SK-N-SH (cell line): Measurements from ENCODE around the gene PRKCG. TPM values are rescaled to one million over a fixed set of nuclear protein-coding genes. Genes with fewer than 3 reads are reported as not detected.

ENCODE experiments used
- CTCF ChIA-PET: fragments of 300-600, 350-600 bp; formaldehyde crosslinking; extraction: SDS; loops from one replicate; lab custom pipeline; 2021; lab: Yijun Ruan, JAX
- POLR2A ChIA-PET: fragments of 350-600 bp; sonication (Branson Sonifier 250); formaldehyde crosslinking; extraction: SDS; loops from one replicate; lab custom pipeline; 2020; ENCODE audit warnings: antibody characterized with exemption, inconsistent platforms; lab: Yijun Ruan, JAX
- DNase-seq: peaks from one replicate; pipeline ENCODE4 v3.0.0; 2012
- H2AFZ ChIP-seq: fragments of 200-600 bp; sonication (generic); 2 replicates; pipeline ENCODE4 v1.8.1; 2016; ENCODE audit warnings: antibody characterized with exemption, mild to moderate bottlenecking, low read depth
- H3F3A ChIP-seq: fragments of 200-600 bp; sonication (generic); replicated peaks from 2 replicates; pipeline ENCODE3; 2016; ENCODE audit warnings: antibody characterized with exemption, mild to moderate bottlenecking; ENCODE audit not compliant: insufficient read depth
- H3K27ac ChIP-seq, 2 experiments: fragments of 200-500 bp in 1 of 2; fragments of 200-600 bp in 1 of 2; sonication (Bioruptor generic) in 1 of 2; sonication (generic), shearing (Covaris generic) in 1 of 2; 2 replicates each; pipeline versions ENCODE4 v1.5.1 to v1.6.1; 2014 to 2016; ENCODE audit warnings: low read depth in 2 of 2, inconsistent platforms in 1 of 2, low read length in 1 of 2, mild to moderate bottlenecking in 1 of 2, mixed read lengths in 1 of 2
- H3K27me3 ChIP-seq: fragments of 200-600 bp; sonication (generic), shearing (Covaris generic); 2 replicates; pipeline ENCODE4 v1.6.1; 2016; ENCODE audit warnings: mixed run types; ENCODE audit not compliant: insufficient read depth
- H3K36me3 ChIP-seq, 2 experiments: fragments of 200-500 bp in 1 of 2; fragments of 200-600 bp in 1 of 2; sonication (Bioruptor generic) in 1 of 2; sonication (generic) in 1 of 2; replicated peaks in 1 of 2; 2 replicates each; pipeline versions ENCODE3 to v1.5.1; 2014 to 2016; ENCODE audit warnings: low read length in 1 of 2, mild to moderate bottlenecking in 1 of 2; ENCODE audit not compliant: insufficient read depth in 2 of 2, control insufficient read depth in 1 of 2
- H3K4me1 ChIP-seq, 2 experiments: fragments of 200-500 bp in 1 of 2; fragments of 200-600 bp in 1 of 2; sonication (Bioruptor generic) in 1 of 2; sonication (generic), shearing (Covaris generic) in 1 of 2; 2 replicates each; pipeline versions ENCODE4 v1.5.1 to v1.6.1; 2014 to 2016; ENCODE audit warnings: low read depth in 1 of 2, low read length in 1 of 2, mixed run types in 1 of 2; ENCODE audit not compliant: insufficient read depth in 2 of 2, control insufficient read depth in 1 of 2
- H3K4me2 ChIP-seq: fragments of 200-600 bp; sonication (generic), shearing (Covaris generic); 2 replicates; pipeline ENCODE4 v1.6.1; 2017; ENCODE audit warnings: mixed run types
- H3K4me3 ChIP-seq, 2 experiments: fragments of 200-500 bp in 1 of 2; fragments of 200-600 bp in 1 of 2; sonication (Bioruptor generic) in 1 of 2; sonication (generic), shearing (Covaris generic) in 1 of 2; 2 replicates each; pipeline versions ENCODE4 v1.5.1 to v1.8.1; 2014 to 2016; ENCODE audit warnings: low read depth in 2 of 2, inconsistent platforms in 1 of 2, low read length in 1 of 2, mild to moderate bottlenecking in 1 of 2, mixed read lengths in 1 of 2, moderate library complexity in 1 of 2
- H3K79me2 ChIP-seq: fragments of 200-600 bp; sonication (generic); 2 replicates; pipeline ENCODE4 v1.8.1; 2017; ENCODE audit warnings: mild to moderate bottlenecking; ENCODE audit not compliant: insufficient read depth
- H3K9ac ChIP-seq: fragments of 200-600 bp; sonication (generic); 2 replicates; pipeline ENCODE4 v1.6.1; 2017; ENCODE audit warnings: mixed run types
- H3K9me2 ChIP-seq: fragments of 200-600 bp; sonication (generic); 2 replicates; pipeline ENCODE4 v1.6.1; 2017; ENCODE audit warnings: mixed run types
- H3K9me3 ChIP-seq: fragments of 200-600 bp; sonication (generic); 2 replicates; pipeline ENCODE4 v1.6.1; 2017; ENCODE audit warnings: mixed run types, mild to moderate bottlenecking, moderate library complexity
- H4K20me1 ChIP-seq: fragments of 200-600 bp; sonication (generic); 2 replicates; pipeline ENCODE4 v1.6.1; 2017; ENCODE audit warnings: mild to moderate bottlenecking, mixed run types; ENCODE audit not compliant: insufficient read depth
- CTCF ChIP-seq: fragments of 200-600 bp; sonication (generic); IDR thresholded peaks from 2 replicates; pipeline ENCODE4 v1.6.1; 2017; ENCODE audit warnings: antibody characterized with exemption, mild to moderate bottlenecking, moderate library complexity
- EP300 ChIP-seq, 2 experiments: IDR thresholded peaks; 2 replicates each; pipeline versions ENCODE4 v1.4.0 to v1.6.1; 2012; ENCODE audit warnings: borderline replicate concordance in 1 of 2, low read depth in 1 of 2, low read length in 1 of 2
- FOSL2 ChIP-seq: IDR thresholded peaks from 2 replicates; pipeline ENCODE4 v1.4.0; 2012; ENCODE audit warnings: low read depth, mild to moderate bottlenecking, moderate library complexity, borderline replicate concordance
- FOXJ3 ChIP-seq: sonication (generic); formaldehyde crosslinking; IDR thresholded peaks from 2 replicates; pipeline ENCODE4 v1.5.1; 2020; ENCODE audit warnings: mild to moderate bottlenecking, missing genetic modification reagents
- FOXM1 ChIP-seq: IDR thresholded peaks from 2 replicates; pipeline ENCODE4 v1.4.0; 2012; ENCODE audit warnings: low read depth, mild to moderate bottlenecking
- GATA2 ChIP-seq: sonication (generic); formaldehyde crosslinking; IDR thresholded peaks from 2 replicates; pipeline ENCODE4 v1.5.0; 2020; ENCODE audit warnings: mild to moderate bottlenecking, missing genetic modification reagents
- JUND ChIP-seq: IDR thresholded peaks from 2 replicates; pipeline ENCODE4 v1.4.0; 2012
- MEF2A ChIP-seq: IDR thresholded peaks from 2 replicates; pipeline ENCODE4 v1.4.0; 2012; ENCODE audit warnings: low read depth, borderline replicate concordance
- MXI1 ChIP-seq: IDR thresholded peaks from 2 replicates; pipeline ENCODE4 v1.6.1; 2012; ENCODE audit warnings: mild to moderate bottlenecking, low read depth, low read length, improper control_type of control experiment
- POLR2AphosphoS5 ChIP-seq: IDR thresholded peaks from 2 replicates; pipeline ENCODE4 v1.6.1; 2012; ENCODE audit warnings: low read depth, low read length
- RAD21 ChIP-seq: IDR thresholded peaks from 2 replicates; pipeline ENCODE4 v1.6.1; 2012; ENCODE audit warnings: mild to moderate bottlenecking, low read length
- REST ChIP-seq: IDR thresholded peaks from 2 replicates; pipeline ENCODE4 v1.6.1; 2012; ENCODE audit warnings: mild to moderate bottlenecking, low read depth, low read length, moderate library complexity
- SIN3A ChIP-seq: IDR thresholded peaks from 2 replicates; pipeline ENCODE4 v1.6.1; 2012; ENCODE audit warnings: low read depth, mild to moderate bottlenecking, low read length, moderate library complexity, borderline replicate concordance
- TAF1 ChIP-seq: IDR thresholded peaks from 2 replicates; pipeline ENCODE4 v1.6.1; 2012; ENCODE audit warnings: low read depth, mild to moderate bottlenecking, low read length, moderate library complexity, borderline replicate concordance
- TCF12 ChIP-seq: IDR thresholded peaks from 2 replicates; pipeline ENCODE4 v1.4.0; 2012
- TEAD4 ChIP-seq: IDR thresholded peaks from 2 replicates; pipeline ENCODE4 v1.4.0; 2012; ENCODE audit warnings: mild to moderate bottlenecking, borderline replicate concordance; ENCODE audit not compliant: insufficient read depth
- YY1 ChIP-seq: IDR thresholded peaks from 2 replicates; pipeline ENCODE4 v1.4.0; 2012; ENCODE audit warnings: low read depth, mild to moderate bottlenecking
- WGBS: methylation state at CpG from one replicate; pipeline ENCODE4 v1.1.6; 2017; ENCODE audit warnings: low lambda C conversion rate; 5-methylcytosine and 5-hydroxymethylcytosine counted together
- polyA plus RNA-seq, 3 experiments: library from polyadenylated mRNA; depleted of rRNA; stranded (reverse); fragments of >200 nt; gene quantifications; 2 replicates each; pipeline ENCODE4 v1.2.3, GENCODE V29; 2012
- TF ChIP-seq, protein P1 (sequence below): fragments of 150-350 bp; IDR thresholded peaks from 2 replicates; pipeline ENCODE4 v1.6.1; 2016; ENCODE audit warnings: mild to moderate bottlenecking, low read depth, low read length
- TF ChIP-seq, protein P2 (sequence below): IDR thresholded peaks from 2 replicates; pipeline ENCODE4 v1.4.0; 2012; ENCODE audit warnings: low read depth, borderline replicate concordance

Gene PRKCG
- polyA plus RNA-seq, 1 of the 3 experiments (the other 2 are of a cell fraction) = 0.08 TPM

- DNase-seq = no peak
- Histone ChIP-seq H3K27me3 (no peaks in the 10 kb centered on the region), H2AFZ (no peak overlapping the region), H3K27ac (no peak overlapping the region; a peak in 1 of 4 replicates)
- TF ChIP-seq CTCF (no peak), EP300 (IDR thresholded peaks at IDR 0.05; ENCODE audit: borderline replicate concordance in 1 of 2, low read depth in 1 of 2, low read length in 1 of 2) (no peak), JUND (no peak), FOSL2 (no peak), TAF1 (no peak), FOXM1 (no peak), RAD21 (no peak), REST (no peak), FOXJ3 (no peak), YY1 (no peak), TEAD4 (no peak), POLR2AphosphoS5 (no peak), TCF12 (no peak), MEF2A (no peak), MXI1 (no peak), SIN3A (no peak), GATA2 (CRISPR knock-in tag) (no peak)
- TF ChIP-seq, protein P1, sequence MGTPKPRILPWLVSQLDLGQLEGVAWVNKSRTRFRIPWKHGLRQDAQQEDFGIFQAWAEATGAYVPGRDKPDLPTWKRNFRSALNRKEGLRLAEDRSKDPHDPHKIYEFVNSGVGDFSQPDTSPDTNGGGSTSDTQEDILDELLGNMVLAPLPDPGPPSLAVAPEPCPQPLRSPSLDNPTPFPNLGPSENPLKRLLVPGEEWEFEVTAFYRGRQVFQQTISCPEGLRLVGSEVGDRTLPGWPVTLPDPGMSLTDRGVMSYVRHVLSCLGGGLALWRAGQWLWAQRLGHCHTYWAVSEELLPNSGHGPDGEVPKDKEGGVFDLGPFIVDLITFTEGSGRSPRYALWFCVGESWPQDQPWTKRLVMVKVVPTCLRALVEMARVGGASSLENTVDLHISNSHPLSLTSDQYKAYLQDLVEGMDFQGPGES = no peak
- TF ChIP-seq, protein P2, sequence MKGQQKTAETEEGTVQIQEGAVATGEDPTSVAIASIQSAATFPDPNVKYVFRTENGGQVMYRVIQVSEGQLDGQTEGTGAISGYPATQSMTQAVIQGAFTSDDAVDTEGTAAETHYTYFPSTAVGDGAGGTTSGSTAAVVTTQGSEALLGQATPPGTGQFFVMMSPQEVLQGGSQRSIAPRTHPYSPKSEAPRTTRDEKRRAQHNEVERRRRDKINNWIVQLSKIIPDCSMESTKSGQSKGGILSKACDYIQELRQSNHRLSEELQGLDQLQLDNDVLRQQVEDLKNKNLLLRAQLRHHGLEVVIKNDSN = no peak
- TF ChIP-seq, all 33 proteins: peak for 0
- peaks cover 42% of the 10 kb centered on the region for H3K79me2 ChIP-seq
- H3K9me2 ChIP-seq = no peaks in the 10 kb centered on the region
- WGBS = 90% methylated on average over 2 of the region's 5 CpGs
- peak overlapping the region in 1 of 2 experiments; percentile 14; a peak in 1 of 4 replicates for H3K4me3 ChIP-seq
- ChIA-PET POLR2A (interaction anchor here (1.5 kb wide), 1 partner anchor 9 kb away, joined by 6 read pairs; no protein-coding TSS in a partner anchor), CTCF (interaction anchor here (1.0 to 1.2 kb wide), 3 partner anchors 11 to 19 kb away, joined by 3 to 4 read pairs (median 4); partner anchors contain the start of gene PRKCG)
- no peaks in the 10 kb centered on the region for H3K9me3 ChIP-seq
- H4K20me1 ChIP-seq = peaks cover 38% of the 10 kb centered on the region
- H3K4me2 ChIP-seq = peak overlapping the region; percentile 41; the same call in 1 of the 2 replicates
- peaks cover 13% of the 10 kb centered on the region for H3F3A ChIP-seq
- peaks cover 5 to 15% of the 10 kb centered on the region in 2 experiments; a peak in 2 of 4 replicates for H3K4me1 ChIP-seq
- peaks cover 17 to 18% of the 10 kb centered on the region in 2 experiments for H3K36me3 ChIP-seq
- no peak overlapping the region for H3K9ac ChIP-seq
These were observed 11.5 kb upstream of the PRKCG start for GRCh38 chr19:53870485-53870844.
